ENCODE results near the gene GALNT1.

Gene GALNT1

GRCh38 chr18:35618289-35618688 is 36.7 kb downstream of the GALNT1 start:
- no peak overlapping the region for H3K27ac ChIP-seq (ENCODE audit: low read depth, low read length)
- no peaks in the 10 kb centered on the region for H3K9me3 ChIP-seq (ENCODE audit: insufficient read depth, low read depth, low read length)
- H3K36me3 ChIP-seq (ENCODE audit: insufficient read depth, low read length): no peaks in the 10 kb centered on the region
- no peaks in the 10 kb centered on the region for H3K27me3 ChIP-seq (ENCODE audit: insufficient read depth, low read length)
- H3K9ac ChIP-seq (ENCODE audit: low read depth, low read length): no peak overlapping the region
- H3K4me1 ChIP-seq (ENCODE audit: insufficient read depth, low read length): peaks cover 41% of the 10 kb centered on the region
- no peak overlapping the region for H3K4me3 ChIP-seq (ENCODE audit: low read length)

- no peak overlapping the region for H3K27ac ChIP-seq (ENCODE audit: low read depth, low read length)
- peaks cover 41% of the 10 kb centered on the region for H3K4me1 ChIP-seq (ENCODE audit: insufficient read depth, low read length)
- H3K9me3 ChIP-seq (ENCODE audit: insufficient read depth, low read depth, low read length): no peaks in the 10 kb centered on the region
- H3K27me3 ChIP-seq (ENCODE audit: insufficient read depth, low read length): no peaks in the 10 kb centered on the region
- WGBS: 31% methylated on average over 4 of the region's 5 CpGs
- no peaks in the 10 kb centered on the region for H3K36me3 ChIP-seq (ENCODE audit: insufficient read depth, low read length)
- H3K9ac ChIP-seq (ENCODE audit: low read depth, low read length): no peak overlapping the region
- no peak overlapping the region for H3K4me3 ChIP-seq (ENCODE audit: low read length)
Measured at GRCh38 chr18:35618696-35619095, 37.2 kb downstream of the GALNT1 start.

- 90% methylated on average over 4 of the region's 4 CpGs for WGBS
- no peak overlapping the region for H3K27ac ChIP-seq (ENCODE audit: low read depth, low read length)
- no peak overlapping the region for H3K4me3 ChIP-seq (ENCODE audit: low read length)
Measured at GRCh38 chr18:35619464-35619863, 37.9 kb downstream of the GALNT1 start.

GRCh38 chr18:35619941-35620340 is 38.4 kb downstream of the GALNT1 start:
- H3K36me3 ChIP-seq (ENCODE audit: insufficient read depth, low read length): no peaks in the 10 kb centered on the region
- no peak overlapping the region for H3K9ac ChIP-seq (ENCODE audit: low read depth, low read length)
- H3K9me3 ChIP-seq (ENCODE audit: insufficient read depth, low read depth, low read length): no peaks in the 10 kb centered on the region
- H3K27me3 ChIP-seq (ENCODE audit: insufficient read depth, low read length): no peaks in the 10 kb centered on the region
- 86% methylated on average over 4 of the region's 4 CpGs for WGBS
- H3K4me3 ChIP-seq (ENCODE audit: low read length): no peak overlapping the region
- H3K4me1 ChIP-seq (ENCODE audit: insufficient read depth, low read length): peaks cover 41% of the 10 kb centered on the region
- no peak overlapping the region for H3K27ac ChIP-seq (ENCODE audit: low read depth, low read length)

More at GRCh38 chr18:35619464-35619863, 37.9 kb downstream of the GALNT1 start:
- H3K27me3 ChIP-seq (ENCODE audit: insufficient read depth, low read length): no peaks in the 10 kb centered on the region
- H3K36me3 ChIP-seq (ENCODE audit: insufficient read depth, low read length): no peaks in the 10 kb centered on the region
- peaks cover 41% of the 10 kb centered on the region for H3K4me1 ChIP-seq (ENCODE audit: insufficient read depth, low read length)
- H3K9ac ChIP-seq (ENCODE audit: low read depth, low read length): no peak overlapping the region
- H3K9me3 ChIP-seq (ENCODE audit: insufficient read depth, low read depth, low read length): no peaks in the 10 kb centered on the region

- Histone ChIP-seq H3K4me3 (ENCODE audit: low read length) (no peak overlapping the region), H3K4me1 (ENCODE audit: insufficient read depth, low read length) (peaks cover 41% of the 10 kb centered on the region), H3K9ac (ENCODE audit: low read depth, low read length) (no peak overlapping the region), H3K27ac (ENCODE audit: low read depth, low read length) (no peak overlapping the region), H3K9me3 (ENCODE audit: insufficient read depth, low read depth, low read length) (0 out of 2 replicates have a peak, but pooled peaks cover 5% of the 10 kb centered on the region), H3K36me3 (ENCODE audit: insufficient read depth, low read length) (no peaks in the 10 kb centered on the region), H3K27me3 (ENCODE audit: insufficient read depth, low read length) (no peaks in the 10 kb centered on the region)
- WGBS: 99% methylated on average over 3 of the region's 3 CpGs
Measured at GRCh38 chr18:35620765-35621164, 39.2 kb downstream of the GALNT1 start.

GRCh38 chr18:35623255-35623654 is 41.7 kb downstream of the GALNT1 start:
- Histone ChIP-seq H3K4me3 (ENCODE audit: low read length) (no peak overlapping the region), H3K36me3 (ENCODE audit: insufficient read depth, low read length) (peaks cover 12% of the 10 kb centered on the region; the same call in 1 of the 2 replicates), H3K27me3 (ENCODE audit: insufficient read depth, low read length) (no peaks in the 10 kb centered on the region), H3K9ac (ENCODE audit: low read depth, low read length) (no peak overlapping the region), H3K4me1 (ENCODE audit: insufficient read depth, low read length) (peaks cover 19% of the 10 kb centered on the region), H3K27ac (ENCODE audit: low read depth, low read length) (no peak overlapping the region), H3K9me3 (ENCODE audit: insufficient read depth, low read depth, low read length) (peaks cover 29% of the 10 kb centered on the region)

GRCh38 chr18:35624146-35624545 is 42.6 kb downstream of the GALNT1 start:
- H3K27me3 ChIP-seq (ENCODE audit: insufficient read depth, low read length): no peaks in the 10 kb centered on the region
- H3K27ac ChIP-seq (ENCODE audit: low read depth, low read length): no peak overlapping the region
- H3K4me3 ChIP-seq (ENCODE audit: low read length): no peak overlapping the region
- peaks cover 10% of the 10 kb centered on the region; the same call in 1 of the 2 replicates for H3K4me1 ChIP-seq (ENCODE audit: insufficient read depth, low read length)
- WGBS: no CpG with 5 or more reads among the region's 1 CpG
- peaks cover 32% of the 10 kb centered on the region for H3K9me3 ChIP-seq (ENCODE audit: insufficient read depth, low read depth, low read length)
- H3K9ac ChIP-seq (ENCODE audit: low read depth, low read length): no peak overlapping the region
- peaks cover 12% of the 10 kb centered on the region for H3K36me3 ChIP-seq (ENCODE audit: insufficient read depth, low read length)

- Histone ChIP-seq H3K27me3 (ENCODE audit: insufficient read depth, low read length) (no peaks in the 10 kb centered on the region), H3K36me3 (ENCODE audit: insufficient read depth, low read length) (peaks cover 12% of the 10 kb centered on the region), H3K27ac (ENCODE audit: low read depth, low read length) (no peak overlapping the region), H3K4me3 (ENCODE audit: low read length) (no peak overlapping the region), H3K9me3 (ENCODE audit: insufficient read depth, low read depth, low read length) (peaks cover 32% of the 10 kb centered on the region), H3K9ac (ENCODE audit: low read depth, low read length) (no peak overlapping the region), H3K4me1 (ENCODE audit: insufficient read depth, low read length) (no peaks in the 10 kb centered on the region)
- 92% methylated on average over 2 of the region's 2 CpGs for WGBS
Measured at GRCh38 chr18:35625232-35625631, 43.7 kb downstream of the GALNT1 start.

- Histone ChIP-seq H3K4me3 (ENCODE audit: low read length) (no peak overlapping the region), H3K36me3 (ENCODE audit: insufficient read depth, low read length) (peaks cover 4% of the 10 kb centered on the region; the same call in 1 of the 2 replicates), H3K27me3 (ENCODE audit: insufficient read depth, low read length) (no peaks in the 10 kb centered on the region), H3K4me1 (ENCODE audit: insufficient read depth, low read length) (no peaks in the 10 kb centered on the region), H3K27ac (ENCODE audit: low read depth, low read length) (no peak overlapping the region), H3K9me3 (ENCODE audit: insufficient read depth, low read depth, low read length) (peaks cover 6% of the 10 kb centered on the region; the same call in 1 of the 2 replicates), H3K9ac (ENCODE audit: low read depth, low read length) (no peak overlapping the region)
Measured at GRCh38 chr18:35633761-35634160, 52.2 kb downstream of the GALNT1 start.

GRCh38 chr18:35634323-35634722 is 52.8 kb downstream of the GALNT1 start:
- no peak overlapping the region for H3K27ac ChIP-seq (ENCODE audit: low read depth, low read length)
- H3K4me3 ChIP-seq (ENCODE audit: low read length): no peak overlapping the region
- H3K4me1 ChIP-seq (ENCODE audit: insufficient read depth, low read length): no peaks in the 10 kb centered on the region
- no peaks in the 10 kb centered on the region for H3K27me3 ChIP-seq (ENCODE audit: insufficient read depth, low read length)
- H3K9me3 ChIP-seq (ENCODE audit: insufficient read depth, low read depth, low read length): peaks cover 6% of the 10 kb centered on the region; the same call in 1 of the 2 replicates
- no peak overlapping the region for H3K9ac ChIP-seq (ENCODE audit: low read depth, low read length)
- peaks cover 4% of the 10 kb centered on the region; the same call in 1 of the 2 replicates for H3K36me3 ChIP-seq (ENCODE audit: insufficient read depth, low read length)
- 94% methylated on average over 4 of the region's 5 CpGs for WGBS

- peaks cover 6% of the 10 kb centered on the region; the same call in 1 of the 2 replicates for H3K9me3 ChIP-seq (ENCODE audit: insufficient read depth, low read depth, low read length)
- no peak overlapping the region for H3K4me3 ChIP-seq (ENCODE audit: low read length)
- WGBS: 92% methylated on average over 1 of the region's 1 CpG
- no peak overlapping the region for H3K9ac ChIP-seq (ENCODE audit: low read depth, low read length)
- peaks cover 4% of the 10 kb centered on the region; the same call in 1 of the 2 replicates for H3K36me3 ChIP-seq (ENCODE audit: insufficient read depth, low read length)
- no peak overlapping the region for H3K27ac ChIP-seq (ENCODE audit: low read depth, low read length)
- H3K27me3 ChIP-seq (ENCODE audit: insufficient read depth, low read length): no peaks in the 10 kb centered on the region
- H3K4me1 ChIP-seq (ENCODE audit: insufficient read depth, low read length): no peaks in the 10 kb centered on the region
Measured at GRCh38 chr18:35635170-35635569, 53.6 kb downstream of the GALNT1 start.

GRCh38 chr18:35637227-35637626 is 55.7 kb downstream of the GALNT1 start:
- Histone ChIP-seq H3K4me3 (ENCODE audit: low read length) (no peak overlapping the region), H3K9me3 (ENCODE audit: insufficient read depth, low read depth, low read length) (peaks cover 6% of the 10 kb centered on the region; the same call in 1 of the 2 replicates), H3K9ac (ENCODE audit: low read depth, low read length) (no peak overlapping the region), H3K4me1 (ENCODE audit: insufficient read depth, low read length) (no peaks in the 10 kb centered on the region), H3K36me3 (ENCODE audit: insufficient read depth, low read length) (peaks cover 4% of the 10 kb centered on the region; the same call in 1 of the 2 replicates), H3K27ac (ENCODE audit: low read depth, low read length) (no peak overlapping the region), H3K27me3 (ENCODE audit: insufficient read depth, low read length) (no peaks in the 10 kb centered on the region)
- WGBS: 92% methylated on average over 5 of the region's 5 CpGs
